Right forelimb (tissue), 1 donor: Measurements from ENCODE around the gene RPA3.

Experiments
- DNase-seq: peaks from one replicate; pipeline ENCODE4 v3.0.0-alpha.2; 2018

RPA3 gene

GRCh38 chr7:7731732-7732131, 13.3 kb upstream of the RPA3 start:
- DNase-seq, result no peak

- DNase-seq, result no peak
These were observed 2.6 kb upstream of the RPA3 start for GRCh38 chr7:7720750-7721621.

- DNase-seq, result peak; percentile 48
These were observed 1.8 kb upstream of the RPA3 start for GRCh38 chr7:7720193-7720592.

GRCh38 chr7:7719236-7719635, 829 bp upstream of the RPA3 start:
- no peak for DNase-seq

- no peak for DNase-seq
These were observed 4.7 kb downstream of the RPA3 start for GRCh38 chr7:7713730-7714129.

- no peak for DNase-seq
These were observed 7.9 kb downstream of the RPA3 start for GRCh38 chr7:7710469-7710868.

- no peak for DNase-seq
These were observed 9.1 kb downstream of the RPA3 start for GRCh38 chr7:7709291-7709690.

GRCh38 chr7:7707806-7708205, 10.6 kb downstream of the RPA3 start:
- no peak for DNase-seq

- DNase-seq, result no peak
These were observed 11.2 kb downstream of the RPA3 start for GRCh38 chr7:7707246-7707645.

GRCh38 chr7:7706556-7707172, 11.7 kb downstream of the RPA3 start:
- no peak for DNase-seq

GRCh38 chr7:7706101-7706511, 12.3 kb downstream of the RPA3 start:
- no peak for DNase-seq

- no peak for DNase-seq
These were observed 13.1 kb downstream of the RPA3 start for GRCh38 chr7:7705318-7705717.

GRCh38 chr7:7704867-7705266, 13.5 kb downstream of the RPA3 start:
- no peak for DNase-seq

GRCh38 chr7:7703427-7703826, 15.0 kb downstream of the RPA3 start:
- no peak for DNase-seq

- DNase-seq, result no peak
These were observed 15.6 kb downstream of the RPA3 start for GRCh38 chr7:7702826-7703225.

GRCh38 chr7:7701527-7701926, 16.9 kb downstream of the RPA3 start:
- no peak for DNase-seq

GRCh38 chr7:7699970-7700369, 18.4 kb downstream of the RPA3 start:
- no peak for DNase-seq

GRCh38 chr7:7699380-7699779, 19.0 kb downstream of the RPA3 start:
- no peak for DNase-seq

- DNase-seq, result no peak
These were observed 19.5 kb downstream of the RPA3 start for GRCh38 chr7:7698930-7699329.

GRCh38 chr7:7696458-7697119, 21.8 kb downstream of the RPA3 start:
- no peak for DNase-seq

GRCh38 chr7:7695111-7695817, 23.1 kb downstream of the RPA3 start:
- no peak for DNase-seq

GRCh38 chr7:7694542-7694941, 23.9 kb downstream of the RPA3 start:
- no peak for DNase-seq

GRCh38 chr7:7693881-7694280, 24.5 kb downstream of the RPA3 start:
- no peak for DNase-seq
